ENCODE measurements around the gene ITSN2.

ITSN2 gene

DNA sequence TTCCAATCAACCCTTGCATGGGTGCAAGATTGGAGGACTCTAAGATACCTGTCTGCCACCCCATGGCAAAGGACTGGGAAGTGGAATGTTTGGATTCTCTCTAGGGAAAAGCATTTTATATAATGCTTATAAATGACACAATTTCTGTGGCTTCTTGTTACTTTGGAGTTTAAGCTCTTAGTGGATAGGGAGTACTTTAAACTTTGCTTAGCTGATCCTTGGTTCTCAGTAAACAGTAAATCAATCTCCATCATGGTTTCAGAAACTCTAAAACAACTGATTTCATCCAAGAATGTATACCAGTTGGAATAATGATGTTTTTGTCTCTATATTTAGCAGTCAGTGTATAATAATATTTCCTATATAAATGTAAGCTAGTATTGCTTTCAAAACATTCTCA lies 199.6 kb downstream of the ITSN2 start:
- no peak for DNase-seq (ENCODE audit: low read depth)
- no peak overlapping the region for H3K4me3 ChIP-seq (replicated peaks; ENCODE audit: low read depth, low read length)
- TF ChIP-seq, protein P1, sequence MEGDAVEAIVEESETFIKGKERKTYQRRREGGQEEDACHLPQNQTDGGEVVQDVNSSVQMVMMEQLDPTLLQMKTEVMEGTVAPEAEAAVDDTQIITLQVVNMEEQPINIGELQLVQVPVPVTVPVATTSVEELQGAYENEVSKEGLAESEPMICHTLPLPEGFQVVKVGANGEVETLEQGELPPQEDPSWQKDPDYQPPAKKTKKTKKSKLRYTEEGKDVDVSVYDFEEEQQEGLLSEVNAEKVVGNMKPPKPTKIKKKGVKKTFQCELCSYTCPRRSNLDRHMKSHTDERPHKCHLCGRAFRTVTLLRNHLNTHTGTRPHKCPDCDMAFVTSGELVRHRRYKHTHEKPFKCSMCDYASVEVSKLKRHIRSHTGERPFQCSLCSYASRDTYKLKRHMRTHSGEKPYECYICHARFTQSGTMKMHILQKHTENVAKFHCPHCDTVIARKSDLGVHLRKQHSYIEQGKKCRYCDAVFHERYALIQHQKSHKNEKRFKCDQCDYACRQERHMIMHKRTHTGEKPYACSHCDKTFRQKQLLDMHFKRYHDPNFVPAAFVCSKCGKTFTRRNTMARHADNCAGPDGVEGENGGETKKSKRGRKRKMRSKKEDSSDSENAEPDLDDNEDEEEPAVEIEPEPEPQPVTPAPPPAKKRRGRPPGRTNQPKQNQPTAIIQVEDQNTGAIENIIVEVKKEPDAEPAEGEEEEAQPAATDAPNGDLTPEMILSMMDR (IDR thresholded peaks at IDR 0.05; ENCODE audit: low read length, missing control alignments), result no peak

DNA sequence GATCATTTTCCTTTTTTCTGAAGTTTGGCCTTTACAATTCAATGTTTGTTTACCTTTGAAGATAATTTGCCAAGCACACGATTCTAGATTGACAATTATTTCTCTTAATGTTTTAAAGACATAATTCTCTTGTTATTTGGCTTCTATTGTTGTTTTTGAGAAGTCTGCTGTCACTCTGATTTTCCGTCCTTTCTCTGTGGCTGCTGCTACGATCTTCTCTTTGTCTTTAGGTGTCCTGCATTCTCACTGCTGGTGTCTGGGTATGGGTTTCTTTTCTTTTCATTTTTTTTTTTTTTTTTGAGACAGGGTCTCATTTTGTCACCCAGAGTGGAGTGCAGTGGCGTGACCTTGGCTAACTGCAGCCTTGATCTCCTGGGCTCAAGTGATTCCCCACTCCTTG lies 200.6 kb downstream of the ITSN2 start:
- TF ChIP-seq, protein P1 (IDR thresholded peaks at IDR 0.05; ENCODE audit: low read length, missing control alignments), result no peak

DNA sequence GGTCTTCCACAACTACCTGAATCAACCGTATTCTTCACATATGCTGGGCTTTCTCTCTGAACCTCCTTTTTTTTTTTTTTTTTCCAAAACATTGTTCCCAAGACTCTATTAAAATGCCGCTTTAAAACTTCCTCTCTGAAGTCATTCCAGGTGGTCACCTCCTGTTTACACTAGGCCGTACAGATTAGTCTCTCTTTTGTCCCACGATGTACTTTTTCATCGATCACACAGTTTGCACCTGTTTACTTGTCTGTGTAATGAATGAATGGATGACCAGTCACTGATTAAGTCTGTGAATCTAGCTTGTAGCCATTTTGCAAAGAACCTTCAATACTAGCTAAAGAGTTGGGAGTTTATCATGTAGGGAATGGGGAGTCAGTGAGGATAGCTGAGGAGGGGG lies 202.2 kb downstream of the ITSN2 start:
- TF ChIP-seq, protein P1 (IDR thresholded peaks at IDR 0.05; ENCODE audit: low read length, missing control alignments), result no peak
- no peak overlapping the region for H3K4me3 ChIP-seq (replicated peaks; ENCODE audit: low read depth, low read length)
- no peak for DNase-seq (ENCODE audit: low read depth)

More for the DNA sequence above, 200.6 kb downstream of the ITSN2 start:
- DNase-seq (ENCODE audit: low read depth), result no peak
- no peak overlapping the region for H3K4me3 ChIP-seq (replicated peaks; ENCODE audit: low read depth, low read length)

DNA sequence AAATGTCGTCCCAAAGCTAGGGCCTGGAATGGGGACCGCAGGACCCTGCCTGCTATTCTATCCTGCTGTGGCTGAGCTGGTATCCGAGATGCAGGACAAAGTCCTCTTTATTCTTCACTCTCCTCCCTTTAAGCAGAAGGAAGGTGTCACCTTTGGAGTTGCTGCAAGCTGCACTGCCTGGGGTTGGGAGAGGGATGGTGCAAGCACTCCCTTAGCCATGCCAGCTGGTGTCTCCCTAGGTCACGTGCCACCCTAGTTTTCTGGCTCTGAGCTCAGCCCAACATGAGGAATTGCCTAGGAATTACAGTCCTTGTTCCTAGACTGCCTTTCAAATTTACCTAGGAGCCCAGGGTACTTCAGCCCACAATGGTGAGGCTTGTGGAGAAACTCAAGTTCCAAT lies 206.9 kb downstream of the ITSN2 start:
- TF ChIP-seq, protein P1 (IDR thresholded peaks at IDR 0.05; ENCODE audit: low read length, missing control alignments), result no peak

More for the DNA sequence above, 206.9 kb downstream of the ITSN2 start:
- DNase-seq (ENCODE audit: low read depth), result no peak
- H3K4me3 ChIP-seq (replicated peaks; ENCODE audit: low read depth, low read length), result no peak overlapping the region
